Activated T-helper 17 cell treated with anti-CD3 and anti-CD28 coated beads, Interleukin-2, amount 50 U/mL, for 72 hours (primary cell): ENCODE results near the gene IDH3G. TPM values are rescaled to one million over a fixed set of nuclear protein-coding genes. Genes with fewer than 3 reads are reported as not detected.

Experiments
- ATAC-seq: fragments of 150-1000 bp; cut with Tn5 transposase; replicated peaks from 2 replicates; pipeline ENCODE4 v1.10.0; 2021; ENCODE audit warnings: mild to moderate bottlenecking, moderate library complexity
- H3K27ac Mint-ChIP-seq: one replicate; pipeline ENCODE4 v1.8.0; 2022; ENCODE audit warnings: mixed read lengths
- H3K27me3 Mint-ChIP-seq: one replicate; pipeline ENCODE4 v1.8.0; 2022; ENCODE audit warnings: mixed read lengths
- H3K36me3 Mint-ChIP-seq: one replicate; pipeline ENCODE4 v1.8.0; 2022; ENCODE audit warnings: low read depth, mild to moderate bottlenecking, mixed read lengths
- H3K4me1 Mint-ChIP-seq: one replicate; pipeline ENCODE4 v1.8.0; 2022; ENCODE audit warnings: mixed read lengths
- H3K4me3 Mint-ChIP-seq: one replicate; pipeline ENCODE4 v1.8.0; 2022; ENCODE audit warnings: mild to moderate bottlenecking, mixed read lengths
- H3K9me3 Mint-ChIP-seq: one replicate; pipeline ENCODE4 v1.8.0; 2022; ENCODE audit warnings: mixed read lengths
- total RNA-seq, 2 donors: library from RNA; stranded (reverse); gene quantifications; one replicate each; pipeline ENCODE4 v1.2.3, GENCODE V29; 2022

The IDH3G gene
- total RNA-seq, 2 donors from 2014 or later: 62.0 to 82.2 TPM

- Mint-ChIP-seq H3K36me3 (peaks cover 18% of the 10 kb centered on the region), H3K27ac (no peak overlapping the region), H3K4me1 (no peaks in the 10 kb centered on the region), H3K4me3 (no peak overlapping the region), H3K9me3 (no peaks in the 10 kb centered on the region), H3K27me3 (no peaks in the 10 kb centered on the region)
- ATAC-seq: no peak
These were observed 7.5 kb downstream of the IDH3G start for GRCh38 chrX:153786669-153787068.

- Mint-ChIP-seq H3K4me1 (no peaks in the 10 kb centered on the region), H3K9me3 (no peaks in the 10 kb centered on the region), H3K36me3 (peaks cover 24% of the 10 kb centered on the region), H3K4me3 (no peak overlapping the region), H3K27me3 (peaks cover 7% of the 10 kb centered on the region), H3K27ac (no peak overlapping the region)
- no peak for ATAC-seq
These were observed 9.7 kb downstream of the IDH3G start for GRCh38 chrX:153784325-153784967.

GRCh38 chrX:153783378-153784013 is 10.7 kb downstream of the IDH3G start:
- ATAC-seq: no peak
- Mint-ChIP-seq H3K36me3 (peaks cover 24% of the 10 kb centered on the region), H3K9me3 (no peaks in the 10 kb centered on the region), H3K27me3 (peaks cover 7% of the 10 kb centered on the region), H3K4me3 (no peak overlapping the region), H3K27ac (no peak overlapping the region), H3K4me1 (no peaks in the 10 kb centered on the region)

GRCh38 chrX:153782871-153783270 is 11.3 kb downstream of the IDH3G start:
- ATAC-seq: no peak
- Mint-ChIP-seq H3K9me3 (no peaks in the 10 kb centered on the region), H3K4me1 (no peaks in the 10 kb centered on the region), H3K27me3 (peaks cover 7% of the 10 kb centered on the region), H3K27ac (no peak overlapping the region), H3K36me3 (peaks cover 24% of the 10 kb centered on the region), H3K4me3 (no peak overlapping the region)

- Mint-ChIP-seq H3K4me1 (no peaks in the 10 kb centered on the region), H3K4me3 (no peak overlapping the region), H3K9me3 (no peaks in the 10 kb centered on the region), H3K27ac (no peak overlapping the region), H3K27me3 (peaks cover 7% of the 10 kb centered on the region), H3K36me3 (peaks cover 24% of the 10 kb centered on the region)
- ATAC-seq: peak; percentile 25
These were observed 11.9 kb downstream of the IDH3G start for GRCh38 chrX:153782313-153782712.

- Mint-ChIP-seq H3K36me3 (peaks cover 19% of the 10 kb centered on the region), H3K27me3 (peaks cover 7% of the 10 kb centered on the region), H3K4me3 (no peak overlapping the region), H3K4me1 (no peaks in the 10 kb centered on the region), H3K9me3 (no peaks in the 10 kb centered on the region), H3K27ac (no peak overlapping the region)
- ATAC-seq: peak; percentile 13
These were observed 12.6 kb downstream of the IDH3G start for GRCh38 chrX:153781428-153782047.

- Mint-ChIP-seq H3K27me3 (peaks cover 7% of the 10 kb centered on the region), H3K4me1 (no peaks in the 10 kb centered on the region), H3K9me3 (no peaks in the 10 kb centered on the region), H3K36me3 (peaks cover 12% of the 10 kb centered on the region), H3K27ac (no peak within 1 kb of the TSS), H3K4me3 (no peak within 1 kb of the TSS)
- no peak for ATAC-seq
These were observed 13.3 kb downstream of the IDH3G start, which contains the start of gene SRPK3 for GRCh38 chrX:153780678-153781427. SRPK3 (plus strand) TSS chrX:153781041; CDS start chrX:153781087, 46 bp downstream.

- Mint-ChIP-seq H3K4me3 (no peak overlapping the region), H3K36me3 (peaks cover 6% of the 10 kb centered on the region), H3K9me3 (no peaks in the 10 kb centered on the region), H3K27me3 (peaks cover 7% of the 10 kb centered on the region), H3K27ac (no peak overlapping the region), H3K4me1 (no peaks in the 10 kb centered on the region)
- ATAC-seq: no peak
These were observed 14.1 kb downstream of the IDH3G start for GRCh38 chrX:153779891-153780677.

GRCh38 chrX:153778684-153779101 is 15.5 kb downstream of the IDH3G start:
- H3K27me3 Mint-ChIP-seq: peaks cover 7% of the 10 kb centered on the region
- H3K36me3 Mint-ChIP-seq: peaks cover 6% of the 10 kb centered on the region
- no peak for ATAC-seq
- no peaks in the 10 kb centered on the region for H3K9me3 Mint-ChIP-seq
- H3K4me3 Mint-ChIP-seq: no peak overlapping the region
- no peaks in the 10 kb centered on the region for H3K4me1 Mint-ChIP-seq
- H3K27ac Mint-ChIP-seq: no peak overlapping the region

GRCh38 chrX:153778181-153778580 is 16.0 kb downstream of the IDH3G start:
- H3K27me3 Mint-ChIP-seq: peaks cover 7% of the 10 kb centered on the region
- ATAC-seq: no peak
- H3K4me1 Mint-ChIP-seq: no peaks in the 10 kb centered on the region
- H3K4me3 Mint-ChIP-seq: no peak overlapping the region
- no peak overlapping the region for H3K27ac Mint-ChIP-seq
- peaks cover 6% of the 10 kb centered on the region for H3K36me3 Mint-ChIP-seq
- no peaks in the 10 kb centered on the region for H3K9me3 Mint-ChIP-seq

- ATAC-seq: no peak
- Mint-ChIP-seq H3K4me1 (no peaks in the 10 kb centered on the region), H3K36me3 (peaks cover 6% of the 10 kb centered on the region)
These were observed 16.7 kb downstream of the IDH3G start for GRCh38 chrX:153777261-153778090.

GRCh38 chrX:153776611-153777045 is 17.5 kb downstream of the IDH3G start:
- H3K27me3 Mint-ChIP-seq: peaks cover 7% of the 10 kb centered on the region
- H3K27ac Mint-ChIP-seq: no peak overlapping the region
- no peak overlapping the region for H3K4me3 Mint-ChIP-seq
- H3K4me1 Mint-ChIP-seq: no peaks in the 10 kb centered on the region
- H3K36me3 Mint-ChIP-seq: peaks cover 6% of the 10 kb centered on the region
- no peaks in the 10 kb centered on the region for H3K9me3 Mint-ChIP-seq
- peak; percentile 19 for ATAC-seq

More at GRCh38 chrX:153777261-153778090, 16.7 kb downstream of the IDH3G start:
- Mint-ChIP-seq H3K27me3 (peaks cover 7% of the 10 kb centered on the region), H3K4me3 (no peak overlapping the region), H3K9me3 (no peaks in the 10 kb centered on the region), H3K27ac (no peak overlapping the region)

- Mint-ChIP-seq H3K4me3 (no peak overlapping the region), H3K4me1 (no peaks in the 10 kb centered on the region), H3K9me3 (no peaks in the 10 kb centered on the region), H3K27me3 (peaks cover 7% of the 10 kb centered on the region), H3K27ac (no peak overlapping the region), H3K36me3 (peaks cover 6% of the 10 kb centered on the region)
- peak; percentile 24 for ATAC-seq
These were observed 18.0 kb downstream of the IDH3G start for GRCh38 chrX:153776120-153776599.
